Measurements from ENCODE around the gene TMOD1. TPM values are rescaled to one million over a fixed set of nuclear protein-coding genes. Genes with fewer than 3 reads are reported as not detected.

Gene TMOD1
- total and polyA plus RNA-seq, 4 donors, result 9.2 to 20.0 (median 14.1) TPM

GRCh38 chr9:97563458-97564135, 62.1 kb downstream of the TMOD1 start:
- Histone ChIP-seq H3K36me3 (ENCODE audit: control insufficient read depth in 4 of 4, insufficient read depth in 3 of 4, low read depth in 1 of 4, low read length in 3 of 4) (peaks cover 0 to 5% (median 0%) of the 10 kb centered on the region in 4 donors), H3K27me3 (ENCODE audit: control insufficient read depth in 4 of 4, insufficient read depth in 4 of 4, low read length in 3 of 4) (no peaks in the 10 kb centered on the region), H3K4me3 (ENCODE audit: low read depth in 1 of 3, low read length in 3 of 3) (no peak overlapping the region), H3K9ac (ENCODE audit: low read depth in 1 of 2, low read length in 2 of 2) (no peak overlapping the region), H3K9me3 (ENCODE audit: control insufficient read depth in 4 of 4, low read length in 3 of 4) (no peaks in the 10 kb centered on the region), H3K4me1 (ENCODE audit: control insufficient read depth in 4 of 4, insufficient read depth in 4 of 4, low read length in 3 of 4) (no peaks in the 10 kb centered on the region), H3K27ac (ENCODE audit: low read depth in 1 of 2, low read length in 2 of 2) (no peak overlapping the region)
- 86% methylated on average over 13 of the region's 13 CpGs for WGBS
- TF ChIP-seq NR2F2 (IDR thresholded peaks at IDR 0.05), result peak; percentile 39
- no peak for TF ChIP-seq SP1 (IDR thresholded peaks at IDR 0.05)
- DNase-seq (ENCODE audit: low spot score), result no peak

- 60% methylated on average over 14 of the region's 14 CpGs for WGBS
- TF ChIP-seq HNF4A (conservative IDR thresholded peaks at IDR 0.05) (no peak), JUND (IDR thresholded peaks at IDR 0.05) (peak in 1 of 2 donors; percentile 29), FOXA2 (IDR thresholded peaks at IDR 0.05) (peak; percentile 5)
- Histone ChIP-seq H3K9me3 (ENCODE audit: control insufficient read depth in 4 of 4, low read length in 3 of 4) (no peaks in the 10 kb centered on the region), H3K27ac (ENCODE audit: low read depth in 1 of 2, low read length in 2 of 2) (no peak overlapping the region), H3K27me3 (ENCODE audit: control insufficient read depth in 4 of 4, insufficient read depth in 4 of 4, low read length in 3 of 4) (no peaks in the 10 kb centered on the region), H3K4me3 (ENCODE audit: low read depth in 1 of 3, low read length in 3 of 3) (no peak overlapping the region), H3K4me1 (ENCODE audit: control insufficient read depth in 4 of 4, insufficient read depth in 4 of 4, low read length in 3 of 4) (no peaks in the 10 kb centered on the region), H3K36me3 (ENCODE audit: control insufficient read depth in 4 of 4, insufficient read depth in 3 of 4, low read depth in 1 of 4, low read length in 3 of 4) (peaks cover 0 to 5% (median 0%) of the 10 kb centered on the region in 4 donors), H3K9ac (ENCODE audit: low read depth in 1 of 2, low read length in 2 of 2) (no peak overlapping the region)
- no peak for DNase-seq (ENCODE audit: low spot score)
Measured at GRCh38 chr9:97564291-97565175, 63.1 kb downstream of the TMOD1 start.

- TF ChIP-seq ZBTB33 (IDR thresholded peaks at IDR 0.05) (no peak), YY1 (IDR thresholded peaks at IDR 0.05) (no peak), CTCF (IDR thresholded peaks at IDR 0.05; ENCODE audit: low read depth, low read length, missing input control) (no peak), JUND (IDR thresholded peaks at IDR 0.05) (no peak), NR2F2 (IDR thresholded peaks at IDR 0.05) (no peak), SP1 (IDR thresholded peaks at IDR 0.05) (no peak), FOXA1 (IDR thresholded peaks at IDR 0.05) (no peak), EGR1 (IDR thresholded peaks at IDR 0.05; ENCODE audit: low read depth in 2 of 2) (no peak), TAF1 (conservative IDR thresholded peaks at IDR 0.05) (no peak), HNF4G (IDR thresholded peaks at IDR 0.05) (no peak)
- H3K4me3 ChIP-seq (ENCODE audit: low read depth in 1 of 3, low read length in 3 of 3), result no peak overlapping the region
- 84% methylated on average over 5 of the region's 5 CpGs for WGBS
- no peaks in the 10 kb centered on the region for H3K9me3 ChIP-seq (ENCODE audit: control insufficient read depth in 4 of 4, low read length in 3 of 4)
- H3K9ac ChIP-seq (ENCODE audit: low read depth in 1 of 2, low read length in 2 of 2), result no peak overlapping the region
- H3K4me1 ChIP-seq (ENCODE audit: control insufficient read depth in 4 of 4, insufficient read depth in 4 of 4, low read length in 3 of 4), result no peaks in the 10 kb centered on the region
- peaks cover 0 to 5% (median 0%) of the 10 kb centered on the region in 4 donors for H3K36me3 ChIP-seq (ENCODE audit: control insufficient read depth in 4 of 4, insufficient read depth in 3 of 4, low read depth in 1 of 4, low read length in 3 of 4)
- no peak overlapping the region for H3K27ac ChIP-seq (ENCODE audit: low read depth in 1 of 2, low read length in 2 of 2)
- H3K27me3 ChIP-seq (ENCODE audit: control insufficient read depth in 4 of 4, insufficient read depth in 4 of 4, low read length in 3 of 4), result no peaks in the 10 kb centered on the region
- DNase-seq (ENCODE audit: low spot score), result no peak
Measured at GRCh38 chr9:97565262-97565661, 63.8 kb downstream of the TMOD1 start.
